GM21737 (cell line): ENCODE measurements around the gene ANKRD36C.
"Not testable (repeated sequence)": the region's sequence is repeated elsewhere in the genome, so short reads cannot be mapped to it uniquely, and the experiment has no call there.

Experiments
- ATAC-seq: cut with Tn5 transposase; IDR thresholded peaks from one replicate; pipeline ENCODE4 v1.9.1; 2021; ENCODE audit warnings: mild to moderate bottlenecking, moderate library complexity; ENCODE audit not compliant: unreplicated experiment

ANKRD36C gene

DNA sequence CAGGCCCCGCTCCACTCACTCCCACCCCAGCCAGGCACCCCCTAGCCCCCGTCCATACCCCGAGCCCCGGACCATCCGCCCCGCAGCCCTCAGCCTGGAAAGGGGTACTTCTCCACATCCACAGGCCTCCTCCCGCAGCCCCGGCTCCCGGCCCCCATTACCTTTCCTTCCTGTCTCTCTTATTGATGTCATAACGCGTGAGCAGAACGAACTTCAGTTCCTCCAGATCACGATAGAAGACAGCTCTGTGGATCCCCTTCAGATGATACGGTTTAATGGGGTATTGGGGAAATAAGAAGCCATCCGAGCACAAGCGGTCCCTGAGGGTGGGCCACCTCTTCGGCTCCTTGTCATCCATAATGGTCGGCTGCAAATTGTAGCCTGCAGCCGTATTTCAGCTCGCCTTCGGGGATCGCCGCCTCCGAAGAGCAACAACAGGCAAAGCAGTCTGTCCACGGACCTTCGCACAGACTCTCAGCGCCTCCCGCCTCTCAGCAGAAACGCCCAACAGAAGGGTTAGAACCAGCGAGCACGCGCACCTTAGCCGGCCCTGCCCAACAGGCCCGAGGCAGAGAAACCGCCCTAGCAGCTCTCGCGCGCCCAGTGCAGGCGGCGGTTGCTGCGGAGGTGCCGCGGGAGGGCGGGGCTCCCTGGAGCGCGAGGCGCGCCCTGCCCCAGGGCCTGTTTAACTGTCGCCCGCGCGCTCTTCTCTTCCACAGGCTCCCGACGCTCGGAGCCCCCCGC, at the start of gene ANKRD36C:
TSS of gene ANKRD36C (minus strand) at position 474 of the 744 bp plus-strand sequence. CDS start at position 358, 116 bp downstream.
- peak; percentile 93 for ATAC-seq

DNA sequence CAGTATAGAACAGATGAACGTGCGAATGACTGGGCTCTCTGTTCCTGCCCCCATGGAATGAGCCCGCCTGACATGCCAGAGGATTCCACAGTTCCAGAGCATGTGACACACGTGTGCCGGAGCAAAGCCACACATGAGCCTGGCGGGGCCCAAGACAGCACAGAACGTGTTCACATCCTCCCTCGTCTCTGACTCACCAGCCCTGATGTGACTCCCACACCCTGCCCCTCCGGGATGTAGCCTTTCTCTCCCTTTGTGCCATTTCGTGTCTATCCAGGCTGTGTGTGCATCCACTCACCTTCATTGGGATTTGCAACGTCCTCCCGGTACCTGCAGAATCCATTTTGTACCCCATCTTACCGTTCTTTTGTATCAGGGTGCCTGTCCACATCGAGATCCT, 43.9 kb upstream of the ANKRD36C start:
- not testable (repeated sequence) for ATAC-seq

DNA sequence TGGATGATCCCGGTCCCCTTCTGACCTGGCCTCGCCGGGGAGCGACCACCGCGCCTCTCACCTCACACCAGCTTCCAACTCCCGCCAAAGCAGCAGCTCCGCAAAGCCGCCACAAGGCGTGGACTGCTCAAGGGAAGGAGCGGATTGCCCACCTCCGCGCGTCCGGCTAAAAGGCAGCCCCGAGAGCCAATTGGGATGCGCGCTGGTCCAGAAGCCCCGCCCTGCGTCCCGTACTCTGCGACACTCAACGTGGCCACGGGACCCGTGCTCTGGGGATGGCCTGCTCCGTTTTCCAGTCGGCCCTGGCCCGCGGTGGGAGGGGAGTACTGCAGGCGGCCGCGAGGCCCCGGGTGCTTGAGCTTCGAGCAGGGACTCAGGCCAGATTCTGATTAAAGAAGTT, 43.2 kb upstream of the ANKRD36C start, which contains the start of gene GPAT2:
TSS of gene GPAT2 (minus strand) at position 125 of the 400 bp plus-strand sequence. CDS start 2,557 bp downstream, outside the sequence.
- not testable (repeated sequence) for ATAC-seq

GRCh38 chr2:96033997-96034396, 42.4 kb upstream of the ANKRD36C start:
- not testable (repeated sequence) for ATAC-seq

GRCh38 chr2:96027725-96028325, 36.2 kb upstream of the ANKRD36C start:
- not testable (repeated sequence) for ATAC-seq

DNA sequence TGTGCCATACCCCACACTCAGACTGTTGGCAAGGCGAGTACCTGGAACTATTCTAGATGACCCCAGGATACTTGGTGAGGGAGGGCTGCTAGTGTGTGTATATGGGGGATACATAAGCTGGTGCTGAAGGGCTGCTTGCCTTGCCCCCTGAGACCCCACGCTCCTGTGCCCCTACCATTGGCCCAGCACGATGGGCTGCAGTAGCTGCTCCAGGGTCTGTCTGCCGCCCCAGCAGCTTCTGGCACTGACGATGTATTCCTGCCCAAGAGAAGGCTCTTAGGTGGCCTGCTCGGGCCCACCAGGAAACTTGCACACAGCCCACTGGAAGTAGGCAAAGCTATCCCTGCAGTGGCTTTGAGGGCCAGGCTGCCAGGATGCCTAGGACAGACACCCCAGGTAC, 34.1 kb upstream of the ANKRD36C start:
- ATAC-seq: not testable (repeated sequence)

- ATAC-seq: no peak
Measured at GRCh38 chr2:96025194-96025492, 33.5 kb upstream of the ANKRD36C start.

- ATAC-seq: no peak
Measured at GRCh38 chr2:96024336-96025193, 32.9 kb upstream of the ANKRD36C start.

- ATAC-seq: not testable (repeated sequence)
Measured at GRCh38 chr2:96023701-96024100, 32.1 kb upstream of the ANKRD36C start.

DNA sequence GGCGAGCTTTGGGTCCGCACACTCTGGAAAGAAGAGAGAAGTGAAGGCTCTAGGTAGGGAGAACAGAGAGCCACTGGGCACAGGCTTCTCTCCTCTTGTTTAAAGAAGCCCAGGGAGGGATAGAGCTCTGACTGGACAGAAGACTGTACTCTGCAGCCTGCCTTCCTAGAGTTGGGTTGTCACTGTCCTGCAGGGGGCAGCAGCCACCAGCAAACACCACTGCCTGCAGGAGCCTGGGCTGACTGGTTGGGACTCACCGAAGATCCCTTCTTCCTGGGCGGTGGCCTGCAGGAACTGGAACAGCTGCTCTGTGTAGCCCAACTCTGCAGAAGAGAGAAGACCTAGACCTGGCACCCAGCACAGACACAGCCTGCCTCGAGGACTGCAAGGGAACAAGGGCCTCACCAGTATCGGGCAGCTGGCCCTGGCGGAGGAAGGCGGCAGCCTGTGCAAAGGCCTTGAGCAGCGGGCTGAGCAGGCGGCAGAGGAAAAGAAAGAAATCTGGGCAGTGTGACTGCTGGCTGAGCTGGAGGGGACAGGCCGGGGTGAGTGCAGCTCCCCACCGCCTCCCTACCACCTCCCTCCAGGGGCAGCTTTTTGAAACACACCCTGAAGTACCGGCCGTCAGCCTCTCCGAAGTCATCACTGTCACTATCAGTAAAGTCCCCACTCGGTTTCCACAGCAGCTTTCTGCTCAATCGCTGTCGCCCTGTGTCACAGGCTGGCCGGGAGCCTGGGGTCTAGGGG, 31.2 kb upstream of the ANKRD36C start:
- ATAC-seq: peak; percentile 50

GRCh38 chr2:96022126-96022525, 30.5 kb upstream of the ANKRD36C start:
- ATAC-seq: not testable (repeated sequence)

- ATAC-seq: not testable (repeated sequence)
Measured at GRCh38 chr2:96021142-96021541, 29.5 kb upstream of the ANKRD36C start.

GRCh38 chr2:96019909-96020590, 28.4 kb upstream of the ANKRD36C start:
- ATAC-seq: not testable (repeated sequence)

GRCh38 chr2:96016321-96016720, 24.7 kb upstream of the ANKRD36C start:
- ATAC-seq: not testable (repeated sequence)

DNA sequence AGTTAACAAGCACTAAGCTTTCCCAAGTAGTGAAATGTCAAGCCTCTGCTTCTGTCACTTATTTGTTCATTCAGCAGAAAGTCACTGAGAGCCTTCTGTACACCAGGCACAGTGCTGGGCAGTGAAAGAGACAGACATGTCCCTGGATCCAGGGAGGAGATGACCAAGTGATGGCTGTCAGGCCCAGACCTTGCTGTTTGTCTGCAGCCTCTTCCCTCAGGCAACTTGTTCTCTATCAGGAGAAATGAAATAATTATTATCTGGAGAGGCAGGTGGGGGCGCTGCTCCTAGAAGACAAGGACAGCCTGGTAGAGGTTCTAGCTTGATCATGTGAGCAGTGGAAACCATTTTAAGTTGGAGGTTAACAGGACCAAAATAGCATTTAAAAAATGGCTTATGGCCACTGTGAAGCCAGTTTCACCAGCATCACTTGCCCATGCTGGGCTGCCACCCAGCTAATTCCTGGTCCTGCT, 21.2 kb upstream of the ANKRD36C start:
- not testable (repeated sequence) for ATAC-seq

GRCh38 chr2:96012086-96012791, 20.6 kb upstream of the ANKRD36C start:
- ATAC-seq: not testable (repeated sequence)

GRCh38 chr2:96011129-96011455, 19.5 kb upstream of the ANKRD36C start:
- peak; percentile 17 for ATAC-seq

DNA sequence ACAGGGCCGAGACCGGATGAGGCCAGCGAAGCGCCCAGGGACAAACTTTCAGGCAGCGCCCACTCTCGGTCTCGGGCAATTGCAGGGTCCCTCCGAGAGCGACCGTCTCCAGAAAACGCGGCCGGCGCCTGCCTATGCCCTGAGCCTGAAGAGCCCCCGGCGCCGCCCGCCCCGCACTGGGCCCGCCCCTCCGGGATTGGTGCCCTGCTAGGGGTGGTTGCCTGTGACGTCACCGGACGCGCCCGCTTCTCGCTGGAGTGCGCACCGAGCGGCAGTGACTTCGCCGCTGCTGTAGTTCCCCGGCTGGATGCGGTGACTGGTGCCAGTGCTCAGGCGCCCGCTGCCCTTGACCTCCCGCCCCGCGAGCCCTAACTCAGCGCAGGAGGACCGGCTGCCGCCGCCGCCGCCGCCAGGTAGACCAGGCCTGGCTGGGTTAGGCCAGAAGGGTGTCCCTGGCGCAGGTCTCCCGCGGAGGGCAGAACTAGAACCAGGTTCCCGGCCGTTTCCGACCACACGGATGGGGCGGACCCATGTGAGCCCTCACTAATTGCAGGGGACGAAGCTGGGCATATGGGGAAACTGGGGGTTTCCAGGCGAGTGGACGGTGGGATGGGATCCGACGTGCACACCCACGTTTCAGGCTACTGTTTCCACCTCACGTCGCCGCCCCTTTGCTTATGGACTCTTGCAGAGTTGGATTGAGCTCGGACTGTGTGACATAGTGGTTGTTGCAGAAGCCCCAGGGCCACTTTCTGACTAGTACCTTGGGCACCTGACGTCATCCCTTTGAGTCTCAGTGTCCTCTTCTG, 18.9 kb upstream of the ANKRD36C start:
- peak; percentile 98 for ATAC-seq

DNA sequence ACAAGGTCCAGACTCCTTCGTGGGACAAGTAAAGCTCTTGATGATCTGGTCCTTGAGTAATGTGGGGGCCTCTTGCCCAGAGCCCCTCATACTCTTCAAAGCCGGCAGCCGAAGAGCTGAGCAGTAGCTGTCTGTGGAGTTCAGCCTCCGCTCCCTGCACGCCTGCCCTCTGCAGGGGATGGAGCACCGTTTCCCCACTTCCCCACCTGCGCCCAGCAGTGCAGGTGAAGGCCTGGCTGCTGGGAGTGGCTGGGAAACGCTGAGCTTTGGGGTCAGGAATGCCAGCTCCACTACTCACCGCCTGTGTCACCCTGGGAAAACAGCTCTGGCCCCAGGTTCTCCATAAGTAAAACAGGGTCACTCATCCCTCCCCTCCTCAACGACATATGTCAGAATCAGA, 18.2 kb upstream of the ANKRD36C start:
- not testable (repeated sequence) for ATAC-seq
